ENCODE data around the gene COPA.

Gene COPA

DNA sequence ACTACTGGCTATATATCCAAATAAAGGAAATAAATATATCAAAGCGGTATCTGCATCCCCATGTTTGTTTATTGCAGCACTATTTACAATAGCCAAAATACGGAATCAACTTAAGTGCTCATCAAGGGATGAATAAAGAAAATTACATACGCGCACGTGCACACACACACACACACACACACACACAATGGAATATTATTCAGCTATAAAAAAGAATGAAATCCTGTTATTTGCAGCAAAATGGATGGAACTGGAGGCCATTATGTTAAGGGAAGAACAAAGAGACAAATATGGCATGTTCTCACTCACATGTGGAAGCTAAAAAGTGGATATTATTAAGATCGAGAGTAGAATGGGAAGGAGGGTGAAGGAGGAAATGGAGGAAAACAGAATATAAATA, 20.2 kb downstream of the COPA start:
- Histone ChIP-seq H3K27me3 (ENCODE audit: insufficient read depth, low read length) (no peaks in the 10 kb centered on the region), H3K4me3 (ENCODE audit: low read length) (no peak overlapping the region), H3K4me1 (ENCODE audit: insufficient read depth, low read length) (no peaks in the 10 kb centered on the region), H3K36me3 (ENCODE audit: insufficient read depth, low read length) (peaks cover 89% of the 10 kb centered on the region), H3K9me3 (ENCODE audit: insufficient read depth, low read depth, low read length) (no peaks in the 10 kb centered on the region), H3K27ac (ENCODE audit: low read depth, low read length) (no peak overlapping the region), H3K9ac (ENCODE audit: low read depth, low read length) (no peak overlapping the region)
- WGBS, result 99% methylated on average over 4 of the region's 6 CpGs

DNA sequence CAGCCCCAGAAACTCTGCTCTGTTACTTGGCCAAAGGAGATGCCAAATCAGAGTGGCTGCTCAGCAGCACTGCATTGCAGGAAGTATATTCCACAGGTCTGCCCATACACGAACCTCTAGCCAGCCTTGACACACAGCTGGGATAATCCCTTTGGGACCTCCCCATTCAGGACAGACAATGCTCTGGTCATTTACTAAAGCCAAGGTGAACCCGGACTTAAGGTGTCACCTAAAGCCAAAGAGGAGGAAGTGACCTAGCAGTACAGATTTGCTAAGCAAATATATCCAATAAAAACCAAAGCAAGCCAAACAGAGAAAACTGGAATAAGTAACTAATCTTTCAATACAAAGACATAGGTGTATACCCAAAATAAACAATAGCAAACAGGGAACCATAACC, 27.7 kb downstream of the COPA start:
- H3K27ac ChIP-seq (ENCODE audit: low read depth, low read length), result no peak overlapping the region
- no peaks in the 10 kb centered on the region for H3K4me1 ChIP-seq (ENCODE audit: insufficient read depth, low read length)
- WGBS, result 84% methylated on average over 2 of the region's 2 CpGs
- H3K36me3 ChIP-seq (ENCODE audit: insufficient read depth, low read length), result peaks cover 84% of the 10 kb centered on the region
- H3K4me3 ChIP-seq (ENCODE audit: low read length), result no peak overlapping the region
- H3K9ac ChIP-seq (ENCODE audit: low read depth, low read length), result no peak overlapping the region
- no peaks in the 10 kb centered on the region for H3K9me3 ChIP-seq (ENCODE audit: insufficient read depth, low read depth, low read length)
- H3K27me3 ChIP-seq (ENCODE audit: insufficient read depth, low read length), result no peaks in the 10 kb centered on the region

DNA sequence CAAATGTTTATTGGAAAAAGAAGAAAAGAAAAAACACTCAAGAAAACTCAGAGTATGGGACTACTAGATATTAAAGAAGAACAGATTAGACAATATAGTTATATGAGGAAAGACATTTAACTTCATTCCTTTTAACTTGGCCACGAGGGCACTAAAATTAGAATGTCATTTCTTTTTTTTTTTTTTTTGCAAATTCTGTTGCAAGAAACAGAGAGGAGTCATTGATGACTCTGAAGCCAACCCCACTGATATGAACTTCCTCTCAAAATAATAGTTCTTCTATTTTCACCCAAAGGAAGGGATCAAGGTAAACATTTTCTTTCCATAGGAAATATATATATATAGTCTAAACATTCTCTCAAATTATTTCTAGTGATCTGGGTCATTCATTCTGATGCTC, 33.5 kb downstream of the COPA start:
- Histone ChIP-seq H3K9me3 (ENCODE audit: insufficient read depth, low read depth, low read length) (no peaks in the 10 kb centered on the region), H3K27ac (ENCODE audit: low read depth, low read length) (no peak overlapping the region), H3K4me3 (ENCODE audit: low read length) (no peak overlapping the region), H3K27me3 (ENCODE audit: insufficient read depth, low read length) (no peaks in the 10 kb centered on the region), H3K36me3 (ENCODE audit: insufficient read depth, low read length) (peaks cover 91% of the 10 kb centered on the region), H3K9ac (ENCODE audit: low read depth, low read length) (no peak overlapping the region), H3K4me1 (ENCODE audit: insufficient read depth, low read length) (peaks cover 18% of the 10 kb centered on the region)
- 100% methylated on average over 1 of the region's 1 CpG for WGBS

DNA sequence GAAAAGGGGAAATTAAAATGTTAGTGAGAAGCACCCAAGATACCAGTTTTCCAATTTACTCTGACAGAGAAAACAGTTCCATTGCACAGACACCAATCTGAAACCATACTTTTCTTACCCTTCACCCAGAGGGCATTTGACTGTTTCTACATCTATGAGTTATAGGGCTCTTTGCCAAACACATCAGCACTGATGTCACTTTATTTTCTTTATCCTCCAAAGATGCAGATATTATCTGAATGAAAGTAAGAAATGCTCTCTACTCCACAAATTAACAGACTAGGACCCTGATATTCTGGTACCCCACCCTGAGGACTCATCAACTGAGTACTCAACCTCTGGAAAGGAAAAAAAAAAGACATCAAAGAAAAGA, 33.9 kb downstream of the COPA start:
- Histone ChIP-seq H3K27me3 (ENCODE audit: insufficient read depth, low read length) (no peaks in the 10 kb centered on the region), H3K36me3 (ENCODE audit: insufficient read depth, low read length) (peaks cover 89% of the 10 kb centered on the region), H3K9ac (ENCODE audit: low read depth, low read length) (no peak overlapping the region), H3K4me3 (ENCODE audit: low read length) (no peak overlapping the region), H3K4me1 (ENCODE audit: insufficient read depth, low read length) (peaks cover 18% of the 10 kb centered on the region), H3K27ac (ENCODE audit: low read depth, low read length) (no peak overlapping the region), H3K9me3 (ENCODE audit: insufficient read depth, low read depth, low read length) (no peaks in the 10 kb centered on the region)

DNA sequence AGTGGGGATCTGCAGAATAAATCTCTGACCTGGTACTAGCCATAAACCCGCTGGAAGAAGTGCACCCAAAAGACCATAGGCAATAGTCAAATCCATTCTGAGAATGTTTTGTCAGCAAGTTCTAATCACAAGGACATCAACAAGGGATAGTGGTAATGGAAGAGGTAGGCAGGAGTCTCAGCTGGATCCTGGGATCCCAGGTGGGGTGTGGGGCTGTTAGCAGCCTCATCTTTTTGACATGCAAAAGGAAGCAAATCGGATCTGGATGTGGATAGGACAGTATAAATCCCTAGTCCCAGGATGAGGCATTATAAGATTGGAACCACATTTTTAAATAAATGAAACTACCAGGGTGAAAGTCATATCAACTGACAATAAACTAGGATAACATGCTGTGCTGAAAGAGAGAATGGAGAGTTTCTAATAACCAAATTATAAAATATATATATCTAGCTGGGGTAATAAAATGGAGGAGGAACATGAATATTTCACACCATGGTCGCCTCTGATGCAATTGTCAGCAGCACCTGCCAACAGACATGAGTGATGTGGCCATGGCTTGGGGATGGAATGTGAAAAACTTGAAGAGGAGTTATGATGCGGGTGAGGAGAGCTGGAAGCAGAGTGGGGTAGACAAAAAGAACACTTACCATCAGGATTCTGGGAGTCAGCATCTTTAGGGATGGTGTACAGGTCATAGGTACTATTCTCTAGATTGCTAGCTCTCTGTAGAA, 34.4 kb downstream of the COPA start:
- peaks cover 18% of the 10 kb centered on the region for H3K4me1 ChIP-seq (ENCODE audit: insufficient read depth, low read length)
- no peak overlapping the region for H3K27ac ChIP-seq (ENCODE audit: low read depth, low read length)
- WGBS, result 71% methylated on average over 4 of the region's 4 CpGs
- no peaks in the 10 kb centered on the region for H3K9me3 ChIP-seq (ENCODE audit: insufficient read depth, low read depth, low read length)
- peaks cover 88% of the 10 kb centered on the region for H3K36me3 ChIP-seq (ENCODE audit: insufficient read depth, low read length)
- H3K27me3 ChIP-seq (ENCODE audit: insufficient read depth, low read length), result no peaks in the 10 kb centered on the region
- no peak overlapping the region for H3K9ac ChIP-seq (ENCODE audit: low read depth, low read length)
- H3K4me3 ChIP-seq (ENCODE audit: low read length), result no peak overlapping the region

- no peaks in the 10 kb centered on the region for H3K27me3 ChIP-seq (ENCODE audit: insufficient read depth, low read length)
- H3K9me3 ChIP-seq (ENCODE audit: insufficient read depth, low read depth, low read length), result no peaks in the 10 kb centered on the region
- H3K27ac ChIP-seq (ENCODE audit: low read depth, low read length), result peak overlapping the region; percentile 42; the same call in 1 of the 2 replicates
- peaks cover 86% of the 10 kb centered on the region for H3K36me3 ChIP-seq (ENCODE audit: insufficient read depth, low read length)
- H3K4me1 ChIP-seq (ENCODE audit: insufficient read depth, low read length), result peaks cover 18% of the 10 kb centered on the region
- H3K9ac ChIP-seq (ENCODE audit: low read depth, low read length), result no peak overlapping the region
- 70% methylated on average over 13 of the region's 13 CpGs for WGBS
- no peak overlapping the region for H3K4me3 ChIP-seq (ENCODE audit: low read length)
These were observed 35.8 kb downstream of the COPA start for GRCh38 chr1:160307118-160307791.

DNA sequence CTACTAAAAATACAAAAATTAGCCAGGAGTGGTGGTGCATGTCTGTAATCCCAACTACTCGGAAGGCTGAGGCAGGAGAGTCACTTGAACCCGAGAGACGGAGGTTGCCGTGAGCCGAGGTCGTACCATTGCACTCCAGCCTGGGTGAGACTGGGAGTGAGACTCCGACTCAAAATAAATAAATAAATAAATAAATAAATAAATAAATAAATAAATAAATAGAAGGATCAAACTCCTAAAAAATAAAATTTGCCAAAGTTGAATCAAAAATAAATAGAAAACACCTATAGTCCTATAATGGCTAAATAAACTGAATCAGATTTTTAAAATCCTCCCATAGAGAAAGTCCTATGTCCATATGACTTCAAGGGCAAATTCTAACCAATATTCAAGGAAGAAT, 42.9 kb downstream of the COPA start:
- Histone ChIP-seq H3K4me3 (ENCODE audit: low read length) (no peak overlapping the region), H3K36me3 (ENCODE audit: insufficient read depth, low read length) (peaks cover 90% of the 10 kb centered on the region), H3K4me1 (ENCODE audit: insufficient read depth, low read length) (no peaks in the 10 kb centered on the region), H3K9ac (ENCODE audit: low read depth, low read length) (no peak overlapping the region), H3K27ac (ENCODE audit: low read depth, low read length) (no peak overlapping the region), H3K9me3 (ENCODE audit: insufficient read depth, low read depth, low read length) (no peaks in the 10 kb centered on the region), H3K27me3 (ENCODE audit: insufficient read depth, low read length) (no peaks in the 10 kb centered on the region)
- WGBS, result 75% methylated on average over 5 of the region's 7 CpGs

DNA sequence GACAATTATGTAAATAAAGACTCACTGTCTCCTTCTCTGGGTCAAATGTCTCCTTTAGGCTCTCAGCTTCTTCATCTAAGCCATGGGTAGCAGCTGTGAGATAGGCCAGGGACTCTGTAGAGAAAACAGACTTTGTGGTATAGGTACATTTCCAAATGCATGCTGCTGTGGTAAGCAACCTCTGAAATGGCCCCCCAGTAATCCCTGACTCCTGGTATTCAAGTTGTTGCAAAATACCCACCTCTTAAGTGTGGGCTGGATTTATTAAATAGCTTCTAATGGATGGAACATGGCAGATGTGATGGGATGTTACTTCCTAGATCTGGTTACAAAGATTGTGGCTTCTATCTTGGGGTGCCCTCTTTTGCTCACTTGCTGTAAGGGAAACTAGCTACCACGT, 47.0 kb downstream of the COPA start:
- Histone ChIP-seq H3K9ac (ENCODE audit: low read depth, low read length) (no peak overlapping the region), H3K9me3 (ENCODE audit: insufficient read depth, low read depth, low read length) (no peaks in the 10 kb centered on the region), H3K4me3 (ENCODE audit: low read length) (no peak overlapping the region), H3K36me3 (ENCODE audit: insufficient read depth, low read length) (peaks cover 99% of the 10 kb centered on the region), H3K27me3 (ENCODE audit: insufficient read depth, low read length) (no peaks in the 10 kb centered on the region), H3K4me1 (ENCODE audit: insufficient read depth, low read length) (no peaks in the 10 kb centered on the region), H3K27ac (ENCODE audit: low read depth, low read length) (no peak overlapping the region)
- WGBS, result 98% methylated on average over 1 of the region's 1 CpG

DNA sequence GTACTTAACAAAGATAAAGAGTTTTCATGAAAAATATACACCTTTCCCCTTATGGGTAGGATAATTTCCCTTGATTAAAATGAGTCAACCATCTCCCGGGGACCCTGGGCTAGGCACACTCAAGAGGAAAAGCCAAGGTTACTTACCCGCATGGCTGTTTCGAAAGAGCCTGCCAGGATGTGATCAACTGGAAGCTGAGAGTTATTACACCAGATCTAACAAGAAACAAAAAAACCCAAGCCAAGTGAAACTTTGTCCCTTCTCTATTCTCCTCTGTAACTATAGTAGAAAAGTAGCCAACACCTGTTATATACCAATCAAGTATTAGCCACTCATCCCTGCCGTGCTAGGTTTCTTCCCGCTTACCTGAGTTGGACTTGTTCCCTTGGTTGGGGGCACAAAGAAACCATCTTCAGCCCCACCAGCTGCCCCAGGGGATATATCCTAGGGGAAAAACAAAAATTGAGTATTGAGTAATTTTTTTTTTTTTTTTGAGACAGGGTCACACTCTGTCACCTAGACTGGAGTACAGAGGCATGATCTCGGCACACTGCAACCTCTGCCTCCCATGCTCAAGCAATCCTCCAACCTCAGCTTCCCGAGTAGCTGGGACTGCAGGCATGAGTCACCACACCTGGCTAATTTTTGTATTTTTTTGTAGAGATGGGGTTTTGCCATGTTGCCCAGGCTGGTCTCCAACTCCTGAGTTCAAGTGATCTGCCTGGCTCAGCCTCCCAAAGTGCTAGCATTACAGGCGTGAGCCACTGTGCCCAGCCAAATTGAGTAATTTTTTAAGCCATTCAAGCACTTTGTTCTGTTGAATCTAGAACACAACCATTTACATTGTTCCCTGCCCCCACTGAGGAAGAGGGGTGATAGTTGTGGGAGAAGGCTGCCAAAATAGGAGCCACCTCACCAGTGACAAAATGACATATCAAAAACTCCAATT, 49.8 kb downstream of the COPA start:
- Histone ChIP-seq H3K9me3 (ENCODE audit: insufficient read depth, low read depth, low read length) (no peaks in the 10 kb centered on the region), H3K9ac (ENCODE audit: low read depth, low read length) (no peak overlapping the region), H3K36me3 (ENCODE audit: insufficient read depth, low read length) (peaks cover 99% of the 10 kb centered on the region), H3K27ac (ENCODE audit: low read depth, low read length) (no peak overlapping the region), H3K4me3 (ENCODE audit: low read length) (no peak overlapping the region), H3K4me1 (ENCODE audit: insufficient read depth, low read length) (no peaks in the 10 kb centered on the region), H3K27me3 (ENCODE audit: insufficient read depth, low read length) (no peaks in the 10 kb centered on the region)
- 93% methylated on average over 8 of the region's 8 CpGs for WGBS

DNA sequence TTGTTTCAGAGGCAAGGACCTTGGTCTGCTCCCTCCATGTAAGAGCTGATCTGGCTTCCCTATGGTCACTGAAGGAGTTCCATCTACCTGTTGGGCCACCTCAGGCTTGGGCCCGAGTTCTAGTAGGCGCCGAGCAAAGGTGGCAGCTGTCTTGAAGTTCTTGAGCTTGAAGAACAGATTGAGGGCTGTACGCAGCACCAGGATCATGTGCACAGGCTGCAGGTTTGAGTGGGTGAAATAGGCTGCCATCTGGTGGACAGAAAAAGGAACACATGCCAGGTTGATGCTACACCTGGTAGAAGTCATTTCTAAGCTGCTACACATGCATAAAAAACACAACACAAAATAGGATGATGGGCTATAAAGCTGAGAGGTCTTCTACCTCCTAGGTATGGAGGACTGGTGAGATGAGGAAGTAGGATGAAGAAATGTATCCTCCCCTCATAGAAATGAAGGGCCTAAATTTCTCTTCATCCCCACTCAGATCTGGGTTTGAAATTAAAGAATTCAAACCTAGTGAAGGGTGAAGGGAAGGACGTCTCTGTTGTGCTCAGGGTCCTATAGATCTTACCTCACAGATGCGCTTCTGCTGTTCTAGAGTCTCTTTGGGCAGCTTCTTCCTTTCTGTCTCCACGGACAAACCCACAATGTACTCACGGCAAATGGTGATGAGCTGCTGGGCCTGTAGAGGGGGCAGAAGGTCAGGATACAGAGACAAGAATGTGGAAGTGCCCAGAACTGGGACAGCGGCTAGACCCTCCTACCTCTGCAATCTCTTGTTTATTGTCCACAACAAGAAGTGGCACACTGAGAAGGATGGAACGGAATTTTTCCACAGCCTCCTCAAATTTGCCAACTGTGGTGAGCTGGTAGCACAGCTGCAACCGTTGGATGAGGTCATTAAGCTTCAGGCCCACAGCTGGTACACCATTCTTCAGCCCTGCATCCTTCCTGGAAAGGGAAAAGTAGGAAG, 51.5 kb downstream of the COPA start:
- H3K4me1 ChIP-seq (ENCODE audit: insufficient read depth, low read length), result no peaks in the 10 kb centered on the region
- WGBS, result 86% methylated on average over 10 of the region's 11 CpGs
- no peak overlapping the region for H3K27ac ChIP-seq (ENCODE audit: low read depth, low read length)
- no peaks in the 10 kb centered on the region for H3K27me3 ChIP-seq (ENCODE audit: insufficient read depth, low read length)
- H3K4me3 ChIP-seq (ENCODE audit: low read length), result no peak overlapping the region
- H3K36me3 ChIP-seq (ENCODE audit: insufficient read depth, low read length), result peaks cover 82% of the 10 kb centered on the region
- H3K9me3 ChIP-seq (ENCODE audit: insufficient read depth, low read depth, low read length), result no peaks in the 10 kb centered on the region
- H3K9ac ChIP-seq (ENCODE audit: low read depth, low read length), result no peak overlapping the region
